Activated naive CD4-positive, alpha-beta T cell treated with Interleukin-2 at 50 U/mL for 16 hours (primary cell): ENCODE measurements around the gene ATG101.

ENCODE experiments used
- DNase-seq: peaks from one replicate; pipeline ENCODE4 v3.0.0-alpha.2; 2020

Gene ATG101, protein sequence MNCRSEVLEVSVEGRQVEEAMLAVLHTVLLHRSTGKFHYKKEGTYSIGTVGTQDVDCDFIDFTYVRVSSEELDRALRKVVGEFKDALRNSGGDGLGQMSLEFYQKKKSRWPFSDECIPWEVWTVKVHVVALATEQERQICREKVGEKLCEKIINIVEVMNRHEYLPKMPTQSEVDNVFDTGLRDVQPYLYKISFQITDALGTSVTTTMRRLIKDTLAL

DNA sequence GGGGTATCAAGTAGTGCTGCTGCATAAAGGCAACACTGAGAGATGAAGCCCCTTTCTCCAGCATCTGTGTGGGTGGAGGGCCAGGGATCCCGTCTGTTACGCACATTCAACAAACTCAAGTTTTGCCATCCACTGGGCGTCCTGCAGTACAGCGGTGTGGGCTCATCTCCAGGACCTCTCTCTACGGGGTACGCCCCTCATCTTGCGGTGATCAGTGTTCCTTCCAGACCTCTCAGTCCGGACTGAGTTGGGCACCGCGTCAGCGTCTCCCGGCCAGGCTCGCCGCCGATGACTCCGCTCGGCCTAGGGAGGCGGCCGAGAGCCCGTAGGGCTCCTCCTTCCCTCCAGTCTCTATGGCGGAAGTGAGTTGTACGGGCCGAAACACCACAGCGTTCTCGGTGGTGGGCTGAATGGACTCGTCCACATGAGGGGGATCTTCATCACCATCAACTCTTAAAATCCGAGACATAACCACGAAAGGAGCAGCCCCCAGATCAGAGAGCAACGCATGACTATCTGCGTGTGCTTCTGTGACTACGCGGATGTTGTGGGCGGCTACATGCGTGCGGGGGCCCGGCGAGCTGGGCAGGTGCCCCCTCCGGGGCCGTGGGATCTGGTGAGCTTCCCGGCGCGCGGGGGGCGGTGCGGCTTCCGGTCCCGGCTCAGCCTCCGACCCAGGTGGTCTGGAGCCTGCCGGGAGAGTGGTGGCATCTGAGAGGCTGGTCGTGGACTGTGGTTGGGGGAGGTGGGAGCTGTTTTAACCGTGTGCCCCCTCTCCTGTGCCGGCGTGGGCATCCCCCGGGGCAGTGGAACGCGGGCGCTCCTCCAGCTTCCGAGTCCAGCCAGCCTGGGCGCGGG, at the start of gene ATG101:
ATG101 (plus strand) TSS at position 652 of the 858 bp plus-strand sequence. CDS start 3,673 bp downstream, outside the sequence.
- peak; percentile 87 for DNase-seq

DNA sequence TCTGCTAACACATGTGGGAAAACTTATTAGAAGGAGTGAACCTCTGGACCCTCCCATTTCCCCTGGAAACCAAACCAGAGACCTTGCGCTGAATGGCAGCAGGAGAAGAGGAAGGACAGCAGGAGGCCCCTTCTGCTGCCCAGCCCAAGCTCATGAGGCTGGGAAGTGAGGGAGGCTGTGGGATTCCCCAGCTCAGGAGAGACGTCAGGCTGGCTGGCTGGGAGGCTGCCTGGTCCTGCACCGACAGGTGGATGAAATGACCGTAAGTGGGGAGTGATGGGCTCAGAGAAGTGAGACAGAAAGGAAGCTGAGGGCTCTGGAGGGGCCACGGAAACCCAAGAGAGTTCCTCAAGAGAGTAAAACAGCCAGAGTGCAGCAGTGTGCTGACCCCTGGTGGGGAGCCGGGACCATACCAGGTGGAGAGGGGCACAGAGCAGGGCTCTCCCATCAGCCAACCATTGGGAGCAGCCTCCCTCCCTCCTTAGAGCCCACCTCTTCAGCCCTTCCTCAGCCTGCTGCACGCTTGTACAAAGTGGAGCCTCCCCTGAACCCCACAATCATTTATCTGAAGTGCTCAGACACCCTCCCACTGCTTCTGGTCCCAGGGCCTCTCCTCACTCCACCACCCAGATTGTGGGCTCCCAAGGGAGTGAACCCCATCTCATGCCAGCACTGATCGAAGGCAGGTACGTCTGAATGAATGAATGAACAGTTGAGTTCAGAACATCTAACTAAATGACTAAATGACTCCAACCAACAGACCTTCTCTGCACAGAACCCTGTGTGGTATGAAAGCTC, 49.0 kb upstream of the ATG101 start:
- DNase-seq, result peak; percentile 59

DNA sequence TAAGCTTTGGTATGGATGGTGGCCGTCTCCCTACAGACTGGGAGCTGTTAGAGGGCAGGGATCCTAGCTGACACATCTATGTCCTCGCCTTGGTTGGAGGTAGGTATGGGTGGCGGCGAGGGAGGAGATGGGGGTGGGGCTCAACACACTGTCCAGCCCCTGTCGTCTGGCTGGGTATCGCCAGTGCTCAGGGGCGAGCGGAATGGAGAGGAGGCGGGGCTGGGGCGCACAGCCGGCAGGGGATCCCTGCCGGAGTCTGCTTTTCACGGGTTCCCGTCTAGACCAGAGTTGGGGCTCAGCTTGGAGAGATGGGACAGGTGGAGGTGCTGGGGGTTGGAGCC, 47.0 kb upstream of the ATG101 start:
- DNase-seq, result no peak

DNA sequence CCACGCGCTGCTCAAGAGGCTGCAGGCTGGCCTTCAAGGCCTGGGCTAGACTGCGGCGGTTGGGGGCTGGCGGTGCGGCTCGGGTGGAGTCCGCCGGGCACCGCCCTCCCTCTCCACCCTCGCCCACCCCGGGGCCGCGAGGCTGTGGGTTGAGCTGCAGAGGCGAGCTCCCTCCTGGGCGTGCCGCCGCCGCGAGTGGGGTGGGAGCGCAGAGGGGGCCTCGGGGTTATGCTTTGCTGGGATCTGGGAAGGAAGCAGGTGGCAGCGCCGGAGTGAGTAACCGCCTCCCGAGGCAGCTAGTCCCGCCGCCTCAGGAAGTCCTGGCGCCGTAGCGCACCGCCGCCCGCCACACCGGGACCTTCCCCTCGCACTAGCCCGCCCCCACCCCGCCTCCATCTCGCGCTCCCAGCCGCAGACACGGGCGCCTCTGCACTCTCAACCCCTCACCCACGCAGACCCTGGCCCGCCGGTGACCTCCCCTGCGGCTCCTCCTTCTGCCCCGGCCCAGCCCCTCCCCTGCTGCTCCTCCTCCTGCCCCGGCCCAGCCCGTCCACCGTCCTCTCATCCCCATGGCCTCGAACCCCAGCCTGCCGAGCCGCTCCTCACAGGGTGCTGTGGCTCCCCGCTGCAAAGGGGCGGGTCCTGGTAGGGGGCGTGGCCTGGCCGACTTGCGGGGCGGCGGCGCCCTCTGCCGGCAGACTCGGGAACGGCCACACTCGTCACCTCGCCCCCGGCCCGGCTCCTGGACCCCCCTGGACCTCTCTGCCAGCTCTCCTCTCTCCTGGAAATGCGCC, 46.4 kb upstream of the ATG101 start:
- peak; percentile 91 for DNase-seq

DNA sequence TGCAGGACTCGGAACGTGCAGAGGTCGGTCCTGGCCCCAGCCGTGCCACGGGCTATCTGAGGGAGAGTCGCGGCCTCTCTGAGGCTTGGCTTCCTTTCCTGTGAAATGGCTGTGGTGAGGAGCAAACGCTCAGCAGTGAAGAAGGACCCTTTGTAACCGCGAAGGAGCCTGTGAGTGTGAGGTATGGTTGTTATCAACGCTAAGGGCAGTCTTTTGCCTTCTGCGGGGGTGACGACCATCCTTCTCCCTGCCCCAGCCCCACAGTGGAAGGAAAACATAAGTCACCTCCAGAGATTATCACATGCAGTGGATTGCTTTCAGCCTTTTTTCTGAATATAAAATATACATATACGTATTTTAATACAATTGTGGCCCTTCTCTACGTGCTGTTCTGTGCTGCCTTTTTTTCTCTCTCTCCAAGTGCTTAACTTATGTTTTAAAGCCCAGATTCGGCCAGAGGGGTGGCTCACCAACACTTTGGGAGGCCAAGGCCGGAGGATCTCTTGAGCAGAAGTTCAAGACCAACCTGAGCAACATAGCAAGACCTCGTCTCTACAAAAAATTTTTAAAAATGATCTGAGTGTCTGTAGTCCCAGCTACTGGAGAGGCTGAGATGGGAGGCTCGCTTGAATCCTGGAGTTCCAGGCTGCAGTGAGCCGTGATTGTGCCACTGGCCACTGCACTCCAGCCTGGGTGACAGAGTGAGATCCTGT, 45.6 kb upstream of the ATG101 start:
- DNase-seq, result no peak

DNA sequence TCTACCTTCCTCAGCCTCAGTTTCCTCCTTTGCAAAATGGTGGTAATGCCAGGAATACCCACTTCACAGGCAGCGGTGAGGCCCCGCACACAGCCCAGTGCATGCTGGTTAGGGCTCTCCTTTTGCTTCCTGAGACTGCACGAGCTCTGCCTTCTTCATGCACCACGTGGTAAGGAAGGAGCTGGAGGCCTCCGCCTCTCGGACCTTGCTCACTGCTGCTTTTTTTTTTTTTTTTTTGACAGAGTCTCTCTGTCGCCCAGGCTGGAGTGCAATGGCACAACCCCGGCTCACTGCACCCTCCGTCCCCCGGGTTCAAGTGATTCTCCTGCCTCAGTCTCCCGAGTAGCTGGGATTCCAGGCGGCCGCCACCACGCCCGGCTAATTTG, 44.9 kb upstream of the ATG101 start:
- DNase-seq, result peak; percentile 47

DNA sequence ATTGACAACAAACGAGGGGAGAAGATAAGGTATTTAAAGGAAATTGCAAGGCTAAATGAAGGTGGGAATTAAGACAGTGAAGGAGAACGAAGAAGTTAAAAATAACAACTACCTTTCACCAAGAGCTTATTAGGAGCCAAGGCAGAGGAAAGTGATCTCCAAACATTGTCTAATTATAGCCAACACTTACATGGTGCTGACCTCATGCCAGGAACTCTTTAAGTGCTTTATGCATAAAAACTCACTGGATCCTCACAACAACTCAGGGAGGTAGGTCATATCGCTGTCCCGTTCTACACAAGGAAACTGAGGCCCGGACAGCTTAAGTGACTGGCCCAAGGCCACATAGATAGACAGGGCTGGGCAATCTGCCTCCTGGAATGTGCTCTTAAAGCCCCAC, 43.5 kb upstream of the ATG101 start:
- DNase-seq, result no peak

DNA sequence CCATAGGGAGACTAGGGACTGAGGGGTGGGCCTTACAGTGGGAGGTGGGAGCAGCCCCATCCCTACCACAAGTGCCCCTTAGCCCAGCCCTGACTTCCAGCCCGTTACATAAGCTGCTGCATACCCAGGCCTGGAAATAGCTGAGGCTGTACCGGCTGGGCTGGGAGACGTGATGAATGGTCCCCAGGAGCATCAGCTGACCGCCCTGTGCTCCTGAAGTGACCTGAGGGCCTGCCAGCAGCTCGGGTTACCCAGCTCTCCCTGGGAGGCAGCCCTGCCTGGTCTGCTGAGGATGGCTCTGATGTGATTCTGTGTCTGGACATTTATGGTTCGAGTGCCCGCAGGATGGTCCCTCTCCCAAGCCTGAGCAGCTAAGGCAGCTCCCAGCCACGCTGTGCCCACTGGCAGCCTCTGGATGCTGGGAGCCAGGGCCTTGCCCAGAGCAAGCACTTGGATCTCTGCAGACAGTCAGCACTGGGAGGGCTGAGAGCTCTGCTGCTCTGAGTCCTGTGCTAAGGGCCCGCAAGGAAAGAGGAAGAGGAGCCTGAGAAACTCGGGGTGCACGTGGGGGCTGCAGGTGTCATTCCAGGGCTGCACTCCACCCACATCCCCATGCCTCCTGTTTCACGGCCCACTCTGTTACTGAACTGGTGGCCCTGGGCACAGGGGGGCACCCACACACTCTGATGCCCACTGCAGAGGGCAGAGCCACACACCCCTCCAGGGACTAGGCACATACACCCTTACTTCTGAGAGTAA, 42.5 kb upstream of the ATG101 start:
- DNase-seq, result no peak

DNA sequence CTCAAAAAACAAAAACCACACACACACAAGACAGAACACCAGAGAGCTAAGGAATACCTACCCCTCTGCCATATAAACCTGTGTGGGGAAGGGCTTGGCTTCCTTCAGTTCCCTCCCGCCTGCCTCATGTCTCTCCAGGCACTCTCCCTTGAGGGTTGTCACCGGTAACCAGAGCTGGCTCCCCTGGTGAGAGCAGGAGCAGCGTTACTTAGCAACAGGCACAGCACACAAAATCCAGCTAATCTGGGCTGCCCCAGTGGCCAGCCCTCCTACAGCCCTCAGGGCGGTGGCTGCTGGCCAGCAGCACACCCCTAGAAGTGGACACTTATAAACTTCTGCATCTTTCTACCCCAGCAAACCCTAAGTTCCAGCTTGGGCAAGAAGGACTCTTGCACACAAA, 40.1 kb upstream of the ATG101 start:
- no peak for DNase-seq

DNA sequence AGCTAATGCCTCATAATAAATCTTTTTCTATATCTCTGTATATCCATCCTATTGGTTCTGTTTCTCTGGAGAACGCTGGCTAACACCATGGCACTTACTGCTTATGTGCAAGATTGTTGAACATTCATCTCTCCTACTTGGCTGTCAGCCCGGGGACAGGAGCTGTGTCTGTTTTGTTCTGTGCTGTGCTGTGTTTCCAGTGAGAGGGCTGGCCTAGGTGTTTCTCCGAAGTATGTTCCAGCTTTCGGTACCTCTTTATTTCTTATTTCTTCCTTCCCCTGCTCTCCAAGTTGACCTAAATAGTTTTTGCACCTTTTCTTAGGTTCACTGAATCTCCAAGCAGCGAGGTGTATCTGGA, 37.4 kb upstream of the ATG101 start:
- DNase-seq, result no peak

DNA sequence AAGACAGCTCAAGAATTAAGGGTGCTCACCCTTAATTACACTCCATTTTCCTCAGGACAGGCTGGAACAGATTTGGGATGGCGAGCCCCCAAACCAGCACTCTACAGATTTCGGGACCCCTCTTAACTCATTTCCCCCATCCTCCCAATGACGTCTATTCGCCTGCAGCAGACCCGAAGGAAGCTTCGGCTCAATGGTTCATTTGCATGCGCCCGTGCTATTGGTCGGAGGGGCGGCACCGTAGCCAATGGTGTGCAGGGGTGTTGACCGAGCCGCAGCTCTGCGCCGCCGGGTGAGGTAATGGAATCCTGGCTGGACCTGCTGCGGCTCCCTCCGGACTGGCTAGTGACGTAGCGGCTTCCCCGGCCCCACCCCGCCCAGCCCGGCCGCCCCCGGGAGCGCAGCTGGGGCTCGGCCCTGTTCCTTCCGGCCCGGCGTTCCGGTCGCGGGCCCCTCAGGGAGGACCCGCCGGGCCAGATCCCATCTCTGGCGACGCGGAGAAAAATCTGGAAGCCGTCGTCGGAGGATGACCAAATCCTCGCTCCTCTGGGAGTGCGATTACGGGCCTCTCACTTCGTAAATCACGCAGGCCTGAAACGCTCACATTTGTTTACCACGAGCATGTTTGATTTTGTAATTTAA, 36.9 kb upstream of the ATG101 start:
- DNase-seq, result peak; percentile 90

DNA sequence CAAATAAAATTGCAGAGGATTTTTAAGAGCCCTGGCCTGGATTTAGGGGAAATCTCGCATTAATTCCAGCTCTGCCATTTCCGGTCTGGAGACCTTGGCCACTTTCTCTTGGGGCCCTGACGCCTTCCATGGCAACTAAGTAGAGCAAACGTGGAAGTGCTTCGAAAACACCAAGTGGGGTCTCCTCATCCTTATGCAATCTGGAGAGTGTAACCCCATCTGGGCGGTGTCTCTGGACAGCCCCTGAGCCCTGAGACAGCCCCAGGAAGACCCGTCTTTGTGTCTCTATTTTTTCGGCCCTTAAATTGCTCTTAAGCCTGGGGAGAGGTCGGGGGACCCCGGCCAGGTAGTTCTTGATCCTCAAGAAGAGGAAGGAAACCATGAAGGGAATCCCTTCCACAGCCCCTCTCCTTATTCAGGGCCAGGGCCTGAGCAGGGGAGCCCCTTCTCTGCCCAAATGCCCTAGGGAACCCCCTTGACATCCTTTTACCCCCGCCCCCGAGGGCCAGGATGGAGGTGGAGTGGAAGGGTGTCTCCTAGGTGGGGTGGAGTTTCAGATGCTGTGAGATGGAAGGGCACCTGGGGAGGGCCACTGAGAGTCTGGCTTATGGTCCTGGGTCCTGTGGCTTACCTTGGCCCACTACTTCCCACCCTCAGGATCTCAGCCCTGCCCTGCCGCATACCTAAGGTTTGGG, 36.2 kb upstream of the ATG101 start:
- no peak for DNase-seq

DNA sequence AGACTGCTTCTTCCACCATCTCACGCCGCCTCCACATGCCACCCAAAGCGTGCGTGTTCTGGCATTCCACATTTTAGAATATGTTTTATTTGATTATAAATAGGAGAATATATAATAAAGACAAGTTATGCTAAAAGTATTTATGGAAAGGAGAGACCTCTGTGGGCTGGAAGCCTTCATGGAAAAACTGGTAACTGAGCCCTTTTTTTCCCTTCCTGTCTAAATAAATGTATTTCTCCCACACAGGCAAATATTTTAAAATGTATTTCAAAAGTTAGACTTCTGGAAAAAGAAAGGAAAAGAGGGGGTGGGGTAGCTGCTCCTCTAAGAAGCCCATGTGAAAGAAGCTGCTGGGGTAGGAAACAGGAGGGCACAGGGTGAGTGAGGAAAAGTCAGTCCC, 34.6 kb upstream of the ATG101 start:
- DNase-seq, result no peak

DNA sequence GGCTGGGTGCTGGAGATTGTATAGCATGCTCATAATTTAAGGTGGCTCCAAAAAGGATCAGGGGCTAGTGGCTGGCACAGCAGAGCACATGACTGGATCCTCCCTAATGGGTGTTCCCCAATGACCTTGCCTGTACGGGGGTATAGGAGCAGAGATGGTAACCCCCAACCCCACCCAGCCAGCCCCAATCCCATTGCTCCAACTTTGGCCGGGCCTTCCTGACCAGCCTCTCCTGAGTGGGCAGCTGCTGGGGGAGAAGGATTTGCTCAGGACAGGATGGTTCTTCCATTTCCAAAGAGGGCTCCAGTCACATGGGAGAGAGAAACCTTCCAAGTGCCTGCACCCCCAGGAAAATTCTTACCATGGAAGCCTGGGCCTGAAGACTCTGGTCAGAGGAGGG, 33.9 kb upstream of the ATG101 start:
- DNase-seq, result no peak

DNA sequence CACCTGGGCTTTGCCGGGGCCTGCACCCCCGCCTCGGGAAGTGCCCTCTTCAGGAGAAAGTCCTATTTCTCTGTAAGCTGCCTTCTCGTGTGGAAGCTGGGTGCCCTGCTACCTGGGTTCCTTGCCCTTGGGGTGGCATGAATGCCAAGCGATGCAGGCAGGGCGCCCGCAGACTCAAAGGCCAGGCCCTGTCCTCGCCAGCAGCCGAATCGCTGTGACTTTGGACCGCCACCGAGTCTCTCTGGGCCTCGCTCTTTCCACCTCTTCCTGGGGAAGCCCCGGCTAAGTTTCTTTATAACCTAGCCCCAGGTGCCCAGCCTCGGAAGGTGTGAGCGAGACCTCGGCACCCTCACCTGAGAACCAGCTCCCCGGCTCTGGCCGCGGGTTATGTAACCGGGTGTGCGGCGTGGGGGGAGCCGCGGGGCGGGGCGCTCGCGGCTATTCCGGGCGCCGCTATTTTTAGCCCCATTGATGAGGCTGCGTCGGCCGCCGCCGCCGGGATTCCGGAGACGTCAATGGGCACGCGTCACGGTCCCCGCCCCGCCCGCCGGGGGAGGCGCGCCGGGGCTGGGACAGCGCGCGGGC, 33.1 kb upstream of the ATG101 start:
- DNase-seq, result peak; percentile 80

DNA sequence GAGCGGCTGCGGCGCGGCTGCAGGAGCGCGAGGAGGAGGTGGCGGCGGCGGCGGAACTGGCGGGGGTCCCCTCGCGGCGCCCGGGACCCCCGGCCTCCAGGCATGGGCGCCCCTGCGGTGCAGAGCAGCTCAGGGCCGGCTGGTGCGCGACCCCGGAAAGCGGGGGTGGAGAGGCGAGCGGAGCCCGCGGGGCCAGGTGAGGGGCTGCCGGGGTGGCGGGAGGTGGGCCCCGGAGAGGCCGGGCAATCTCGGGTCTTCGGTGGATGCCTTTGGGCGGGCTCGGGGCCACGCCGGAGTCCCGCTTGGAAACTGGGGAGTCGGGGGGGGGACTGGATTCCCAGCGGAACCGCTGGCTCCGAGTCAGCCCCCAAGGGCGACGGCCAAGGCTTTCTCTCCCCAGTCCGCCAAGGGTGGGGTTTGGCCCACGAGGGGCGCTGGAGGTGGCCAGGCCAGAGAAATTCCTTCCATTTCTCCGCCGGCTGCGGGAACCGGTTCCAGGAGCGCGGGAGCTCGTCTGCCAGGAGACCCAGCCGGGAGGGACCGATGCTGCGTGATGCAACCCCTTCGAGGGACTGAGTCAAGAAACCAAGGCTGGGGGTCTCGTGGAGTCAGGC, 32.4 kb upstream of the ATG101 start:
- DNase-seq, result no peak

DNA sequence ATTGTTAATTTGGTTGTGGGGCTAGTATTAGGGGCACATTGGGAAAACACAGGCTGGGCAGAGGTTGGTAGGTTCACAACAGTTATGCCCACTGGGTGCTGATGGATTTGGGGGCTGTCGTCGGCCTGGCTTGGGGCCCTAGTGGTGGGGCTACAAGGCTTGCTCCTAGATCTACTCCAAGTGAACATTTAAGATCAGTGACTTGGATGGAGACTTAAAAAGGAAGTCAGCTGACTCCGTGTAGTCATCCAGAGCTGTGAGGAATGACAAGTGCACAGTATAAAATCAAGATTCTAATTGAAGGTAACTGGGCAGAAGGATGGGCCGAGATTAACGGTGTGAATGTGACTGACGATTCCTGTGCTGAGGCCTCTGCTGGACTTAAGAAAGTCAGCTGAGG, 31.3 kb upstream of the ATG101 start:
- no peak for DNase-seq

DNA sequence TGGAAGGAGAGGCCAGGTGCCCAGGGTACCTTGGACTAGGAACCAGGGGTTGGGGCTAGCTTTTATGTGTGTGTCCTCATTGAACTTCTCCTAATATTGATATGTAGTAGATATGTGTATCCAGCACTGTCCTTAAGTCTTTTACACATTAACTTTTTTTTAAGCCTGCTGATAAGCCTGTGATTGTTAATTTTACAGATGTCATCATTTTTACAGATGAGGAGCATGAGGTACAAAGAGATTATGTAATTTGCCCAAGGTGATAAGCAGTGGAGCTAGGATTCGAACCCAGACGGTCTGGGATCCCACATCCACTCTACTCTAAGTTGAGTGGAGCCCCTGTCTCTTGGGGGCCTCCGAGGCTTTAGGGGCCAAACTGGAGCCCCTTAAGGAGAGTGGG, 28.7 kb upstream of the ATG101 start:
- no peak for DNase-seq

DNA sequence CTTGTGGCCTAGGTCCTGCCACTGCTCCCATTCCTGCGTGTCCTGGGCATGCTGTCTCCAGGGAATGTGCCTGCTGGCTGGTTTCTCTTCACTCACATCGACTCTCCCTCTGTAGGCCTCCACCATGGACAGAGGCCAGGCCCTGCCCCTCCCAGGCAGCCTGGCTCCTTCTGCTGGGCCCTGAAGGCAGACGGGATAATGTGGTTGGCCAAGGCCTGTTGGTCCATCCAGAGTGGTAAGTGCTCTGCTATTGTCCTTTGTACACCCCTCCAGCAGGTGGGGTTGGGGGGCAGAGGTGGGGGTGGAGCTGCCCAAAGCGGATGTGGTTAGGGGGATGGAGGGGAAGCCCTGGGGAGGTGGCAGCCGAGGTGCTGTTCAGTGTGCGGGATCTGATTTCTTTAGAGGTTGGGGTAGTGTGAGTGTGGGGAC, 28.1 kb upstream of the ATG101 start:
- DNase-seq, result no peak
